ENCODE results near the gene TAS2R7. TPM values are rescaled to one million over a fixed set of nuclear protein-coding genes. Genes with fewer than 3 reads are reported as not detected.

Gene TAS2R7
- total RNA-seq, 1 experiment from 2014 or later = not detected

GRCh38 chr12:10801741-10802140, 686 bp downstream of the TAS2R7 start:
- Mint-ChIP-seq H3K9me3 (no peaks in the 10 kb centered on the region), H3K36me3 (ENCODE audit: insufficient read depth in 1 of 3, low read depth in 3 of 3) (no peaks in the 10 kb centered on the region), H3K4me3 (no peak overlapping the region; a peak in 1 of 5 replicates), H3K27ac (peak overlapping the region; percentile 1 to 11 (median 10); a peak in 3 of 7 replicates), H3K27me3 (ENCODE audit: low read depth) (no peaks in the 10 kb centered on the region), H3K4me1 (peaks cover 13 to 19% of the 10 kb centered on the region in 2 experiments)
- Histone ChIP-seq H2BK20ac (ENCODE audit: low read depth, low read length, poor library complexity, severe bottlenecking) (no peak overlapping the region), H4K5ac (ENCODE audit: insufficient read length, low read depth, low read length) (no peak overlapping the region), H3K23me2 (ENCODE audit: insufficient read length, low read depth, low read length, poor library complexity, severe bottlenecking) (no peaks in the 10 kb centered on the region), H3K4ac (ENCODE audit: low read depth, low read length) (no peak overlapping the region), H2BK12ac (ENCODE audit: insufficient read length, low read depth, low read length) (no peak overlapping the region), H2BK15ac (ENCODE audit: low read depth, low read length) (no peak overlapping the region), H3K79me2 (ENCODE audit: insufficient read depth, low read length) (no peaks in the 10 kb centered on the region), H3K4me1 (ENCODE audit: insufficient read depth, low read length) (no peaks in the 10 kb centered on the region; the same call in 1 of the 2 replicates), H3K56ac (ENCODE audit: insufficient read length, low read depth, low read length) (no peak overlapping the region), H2BK120ac (ENCODE audit: low read depth, low read length, poor library complexity, severe bottlenecking) (no peak overlapping the region), H2BK5ac (ENCODE audit: insufficient read length, low read length) (no peak overlapping the region), H3K9ac (ENCODE audit: extremely low read depth, insufficient read length, low read length) (no peak overlapping the region), H4K91ac (ENCODE audit: insufficient read length, low read depth, low read length) (no peak overlapping the region), H2AFZ (ENCODE audit: low read length) (no peak overlapping the region), H3K79me1 (ENCODE audit: insufficient read depth, low read depth, low read length, poor library complexity, severe bottlenecking) (no peaks in the 10 kb centered on the region), H2AK5ac (ENCODE audit: insufficient read length, low read length) (no peak overlapping the region), H4K8ac (replicated peaks; ENCODE audit: insufficient read length, low read depth, low read length) (no peak overlapping the region), H3K27me3 (ENCODE audit: insufficient read depth, low read length) (no peaks in the 10 kb centered on the region), H3K14ac (ENCODE audit: insufficient read depth, low read length) (no peak overlapping the region), H4K20me1 (ENCODE audit: control insufficient read depth, insufficient read depth, insufficient read length) (no peaks in the 10 kb centered on the region), H3K27ac (ENCODE audit: insufficient read length, low read depth, low read length) (no peak overlapping the region), H3K23ac (ENCODE audit: insufficient read length, low read depth, low read length) (no peak overlapping the region), H3T11ph (ENCODE audit: low read length) (no peak overlapping the region), H3K18ac (ENCODE audit: insufficient read length, low read depth, low read length) (no peak overlapping the region), H3K9me3 (ENCODE audit: control insufficient read depth, low read depth, low read length) (no peaks in the 10 kb centered on the region), H3K4me2 (ENCODE audit: insufficient read depth, insufficient read length, low read length) (no peak overlapping the region)
- WGBS (ENCODE audit: extremely low coverage, insufficient read length, low lambda C conversion rate) = no CpG with 5 or more reads among the region's 5 CpGs
- TF ChIP-seq CTCF (conservative IDR thresholded peaks at IDR 0.05) = no peak
- DNase-seq = no peak

Data from H9 (cell line).